Osteoblast (primary cell): ENCODE data around the gene MOGAT3. TPM values are rescaled to one million over a fixed set of nuclear protein-coding genes. Genes with fewer than 3 reads are reported as not detected.

Source experiments
- DNase-seq: peaks from one replicate; pipeline ENCODE4 v3.0.0; 2011; ENCODE audit warnings: low spot score, mixed read lengths; ENCODE audit not compliant: insufficient read length; ENCODE audit errors: missing footprints
- H2AFZ ChIP-seq: 2 replicates; pipeline ENCODE4 v1.6.0; 2011; ENCODE audit warnings: mild to moderate bottlenecking, low read length
- H3K27ac ChIP-seq: 2 replicates; pipeline ENCODE4 v1.5.1; 2011; ENCODE audit warnings: mild to moderate bottlenecking, low read depth, low read length, moderate library complexity
- H3K27me3 ChIP-seq: 2 replicates; pipeline ENCODE4 v1.6.0; 2012; ENCODE audit warnings: mild to moderate bottlenecking, control low read depth, inconsistent platforms, low read length, moderate library complexity; ENCODE audit not compliant: insufficient read depth
- H3K36me3 ChIP-seq: 2 replicates; pipeline ENCODE4 v1.5.1; 2011; ENCODE audit warnings: mild to moderate bottlenecking, low read length, control low read depth, moderate library complexity; ENCODE audit not compliant: insufficient read depth
- H3K4me1 ChIP-seq: 2 replicates; pipeline ENCODE4 v1.5.1; 2011; ENCODE audit warnings: mild to moderate bottlenecking, low read length, control low read depth, moderate library complexity; ENCODE audit not compliant: insufficient read depth
- H3K4me2 ChIP-seq: 2 replicates; pipeline ENCODE4 v1.6.0; 2011; ENCODE audit warnings: mild to moderate bottlenecking, low read length; ENCODE audit not compliant: insufficient read depth
- H3K4me3 ChIP-seq: fragments of 200-600 bp; sonication (generic); 3 replicates; pipeline ENCODE4 v1.5.1; 2012; ENCODE audit warnings: mild to moderate bottlenecking, low read length, inconsistent platforms; ENCODE audit not compliant: insufficient read depth
- H3K79me2 ChIP-seq: 2 replicates; pipeline ENCODE4 v1.6.0; 2012; ENCODE audit warnings: mild to moderate bottlenecking, low read length, control low read depth, inconsistent platforms; ENCODE audit not compliant: insufficient read depth
- H3K9me3 ChIP-seq: 2 replicates; pipeline ENCODE4 v1.5.1; 2011; ENCODE audit warnings: low read depth, low read length, control low read depth
- H4K20me1 ChIP-seq: 2 replicates; pipeline ENCODE4 v1.6.0; 2012; ENCODE audit warnings: mild to moderate bottlenecking, low read length, control low read depth; ENCODE audit not compliant: insufficient read depth
- CTCF ChIP-seq: IDR thresholded peaks from 2 replicates; pipeline ENCODE4 v1.5.1; 2011; ENCODE audit warnings: mild to moderate bottlenecking, low read depth, low read length, moderate library complexity; ENCODE audit errors: extremely low read depth
- total RNA-seq: library from RNA; depleted of rRNA; stranded (reverse); fragments of >200 nt; gene quantifications from 2 replicates; pipeline ENCODE4 v1.2.3, GENCODE V29; 2012

Gene MOGAT3
- total RNA-seq, 1 donor, result not detected

- no peak overlapping the region for H3K4me3 ChIP-seq
- no peaks in the 10 kb centered on the region for H3K9me3 ChIP-seq
- H4K20me1 ChIP-seq, result peaks cover 15% of the 10 kb centered on the region
- DNase-seq, result peak; percentile 49
- H3K4me2 ChIP-seq, result no peak overlapping the region
- no peaks in the 10 kb centered on the region for H3K79me2 ChIP-seq
- H3K36me3 ChIP-seq, result no peaks in the 10 kb centered on the region
- no peak overlapping the region for H3K27ac ChIP-seq
- peaks cover 89% of the 10 kb centered on the region for H3K27me3 ChIP-seq
- H3K4me1 ChIP-seq, result peaks cover 22% of the 10 kb centered on the region
- TF ChIP-seq CTCF, result no peak
- no peak overlapping the region for H2AFZ ChIP-seq
Observed at GRCh38 chr7:101167645-101168411, 33.0 kb downstream of the MOGAT3 start.

- no peak overlapping the region for H2AFZ ChIP-seq
- no peak overlapping the region for H3K4me2 ChIP-seq
- H3K4me1 ChIP-seq, result peaks cover 22% of the 10 kb centered on the region
- no peaks in the 10 kb centered on the region for H3K9me3 ChIP-seq
- peak; percentile 70 for DNase-seq
- peaks cover 4% of the 10 kb centered on the region for H3K36me3 ChIP-seq
- no peak overlapping the region for H3K4me3 ChIP-seq
- H3K79me2 ChIP-seq, result no peaks in the 10 kb centered on the region
- no peak overlapping the region for H3K27ac ChIP-seq
- TF ChIP-seq CTCF, result no peak
- peaks cover 21% of the 10 kb centered on the region for H4K20me1 ChIP-seq
- H3K27me3 ChIP-seq, result peaks cover 81% of the 10 kb centered on the region
Observed at GRCh38 chr7:101166909-101167644, 33.8 kb downstream of the MOGAT3 start.

GRCh38 chr7:101166648-101166908 is 34.3 kb downstream of the MOGAT3 start:
- peaks cover 22% of the 10 kb centered on the region for H3K4me1 ChIP-seq
- no peak for TF ChIP-seq CTCF
- no peaks in the 10 kb centered on the region for H3K9me3 ChIP-seq
- DNase-seq, result peak; percentile 57
- no peak overlapping the region for H3K27ac ChIP-seq
- peaks cover 26% of the 10 kb centered on the region for H4K20me1 ChIP-seq
- peaks cover 76% of the 10 kb centered on the region for H3K27me3 ChIP-seq
- H3K79me2 ChIP-seq, result no peaks in the 10 kb centered on the region
- peaks cover 7% of the 10 kb centered on the region for H3K36me3 ChIP-seq
- H3K4me3 ChIP-seq, result no peak overlapping the region
- no peak overlapping the region for H3K4me2 ChIP-seq
- H2AFZ ChIP-seq, result no peak overlapping the region

- Histone ChIP-seq H2AFZ (no peak overlapping the region), H3K4me1 (peaks cover 22% of the 10 kb centered on the region), H3K27ac (no peak overlapping the region), H3K27me3 (peaks cover 71% of the 10 kb centered on the region), H3K4me3 (peak overlapping the region; percentile 55), H3K79me2 (no peaks in the 10 kb centered on the region), H3K36me3 (peaks cover 10% of the 10 kb centered on the region), H3K4me2 (peak overlapping the region; percentile 74), H3K9me3 (no peaks in the 10 kb centered on the region), H4K20me1 (peaks cover 26% of the 10 kb centered on the region)
- peak; percentile 38 for DNase-seq
- no peak for TF ChIP-seq CTCF
Observed at GRCh38 chr7:101165958-101166647, 34.7 kb downstream of the MOGAT3 start.
